Panc1 (cell line): ENCODE data around the gene TMEM88. TPM values are rescaled to one million over a fixed set of nuclear protein-coding genes. Genes with fewer than 3 reads are reported as not detected.

Source experiments
- ATAC-seq: fragments of 200-7000 bp; cut with Tn5 transposase; 2 replicates; pipeline ENCODE4 v1.9.1; 2020; ENCODE audit warnings: mild to moderate bottlenecking, moderate library complexity
- BruUV-seq: library from RNA; stranded (reverse); fragments of 400-500 nt; replicated peaks from 2 replicates; lab custom pipeline; 2021; lab: Mats Ljungman, UMichigan
- CTCF ChIA-PET: fragments of 300-600 bp; sonication (Branson Sonifier 250); formaldehyde crosslinking; loops from one replicate; lab custom pipeline; 2022; ENCODE audit warnings: antibody characterized with exemption; lab: Charles Lee
- POLR2A ChIA-PET: fragments of 300-600 bp; sonication (Branson Sonifier 250); formaldehyde crosslinking; loops from one replicate; lab custom pipeline; 2022; ENCODE audit warnings: antibody characterized with exemption; lab: Charles Lee
- DNase-seq: peaks from one replicate; pipeline ENCODE4 v3.0.0-alpha.2; 2010; ENCODE audit warnings: low read depth, low spot score
- H3K27ac ChIP-seq: 2 replicates; pipeline ENCODE4 v1.5.1; 2011; ENCODE audit warnings: mild to moderate bottlenecking, low read length, inconsistent platforms
- H3K27me3 ChIP-seq: fragments of 200-500 bp; sonication (Bioruptor generic); 2 replicates; pipeline ENCODE4 v1.6.0; 2014; ENCODE audit warnings: low read length, inconsistent platforms; ENCODE audit not compliant: control insufficient read depth, insufficient read depth
- H3K36me3 ChIP-seq: fragments of 200-500 bp; sonication (Bioruptor generic); 2 replicates; pipeline ENCODE4 v1.5.1; 2014; ENCODE audit warnings: inconsistent platforms, mild to moderate bottlenecking, low read length, moderate library complexity; ENCODE audit not compliant: control insufficient read depth, insufficient read depth
- H3K4me1 ChIP-seq: 2 replicates; pipeline ENCODE4 v1.5.1; 2011; ENCODE audit warnings: inconsistent platforms, mild to moderate bottlenecking, low read length, moderate library complexity; ENCODE audit not compliant: control insufficient read depth, insufficient read depth
- H3K4me3 ChIP-seq, 2 experiments: 2 replicates each; pipeline ENCODE4 v1.5.1; 2011 to 2012; ENCODE audit warnings: low read depth in 2 of 2, low read length in 2 of 2, mild to moderate bottlenecking in 2 of 2, inconsistent platforms in 1 of 2, moderate library complexity in 1 of 2
- H3K9me3 ChIP-seq: fragments of 200-500 bp; sonication (Bioruptor generic); 2 replicates; pipeline ENCODE4 v1.5.1; 2014; ENCODE audit warnings: low read depth, mild to moderate bottlenecking, inconsistent platforms, low read length, moderate library complexity; ENCODE audit not compliant: control insufficient read depth, insufficient read depth
- CTCF ChIP-seq: fragments of 450-650 bp; IDR thresholded peaks from 2 replicates; pipeline ENCODE4 v1.5.1; 2017; ENCODE audit warnings: mild to moderate bottlenecking
- POLR2AphosphoS5 ChIP-seq: IDR thresholded peaks from 2 replicates; pipeline ENCODE4 v1.6.1; 2012; ENCODE audit warnings: mild to moderate bottlenecking, low read depth, low read length, moderate library complexity
- REST ChIP-seq, 2 experiments: IDR thresholded peaks; 2 replicates each; pipeline ENCODE4 v1.6.1; 2011 to 2012; ENCODE audit warnings: low read depth in 2 of 2, control low read depth in 1 of 2, low read length in 1 of 2, mild to moderate bottlenecking in 1 of 2, moderate library complexity in 1 of 2; ENCODE audit not compliant: insufficient read depth in 1 of 2
- SIN3A ChIP-seq: IDR thresholded peaks from 2 replicates; pipeline ENCODE4 v1.6.1; 2012; ENCODE audit warnings: low read depth, mild to moderate bottlenecking, low read length, moderate library complexity, borderline replicate concordance; ENCODE audit not compliant: insufficient read depth
- TCF7L2 ChIP-seq: IDR thresholded peaks from 2 replicates; pipeline ENCODE4 v1.6.1; 2011; ENCODE audit warnings: mild to moderate bottlenecking, low read depth, low read length, inconsistent platforms
- in situ Hi-C: cut with HindIII; loops from 2 replicates; pipeline ENCODE4 v1.10.0; 2016; ENCODE audit warnings: low sequenced_read_pairs, low pct_unique_long_range_greater_than_20kb
- intact Hi-C: fragments of 100-400 bp; cut with micrococcal nuclease; formaldehyde crosslinking; loops from one replicate; pipeline ENCODE4 v1.10.0; 2022; ENCODE audit not compliant: unreplicated experiment
- total RNA-seq: library from RNA; stranded (reverse); gene quantifications from one replicate; pipeline ENCODE4 v1.2.1, GENCODE V29; 2021; ENCODE audit not compliant: unreplicated experiment

The TMEM88 gene
- total RNA-seq, 1 experiment from 2014 or later, result 1.6 TPM

GRCh38 chr17:7857713-7858521 is 3.1 kb downstream of the TMEM88 start, which contains the start of gene CYB5D1:
TSS of gene CYB5D1 (plus strand) at chr17:7858003. CDS start at chr17:7858135, 132 bp downstream.
- in situ Hi-C loops, result no loop called here
- H3K27ac ChIP-seq, result peak within 1 kb of the TSS; percentile 97
- H3K4me1 ChIP-seq, result peaks cover 9% of the 10 kb centered on the region; the same call in 1 of the 2 replicates
- TF ChIP-seq POLR2AphosphoS5 (peak; percentile 48; the same call in 1 of the 2 replicates), TCF7L2 (no peak), SIN3A (peak; percentile 71; the same call in 1 of the 2 replicates), REST (IDR thresholded peaks at IDR 0.05; ENCODE audit: insufficient read depth in 1 of 2, low read depth in 2 of 2, low read length in 1 of 2) (no peak)
- peak within 1 kb of the TSS; percentile 74 to 79 for H3K4me3 ChIP-seq
- H3K9me3 ChIP-seq, result no peaks in the 10 kb centered on the region
- peak; percentile 98 for DNase-seq
- no peaks in the 10 kb centered on the region for H3K27me3 ChIP-seq
- intact Hi-C loops, result loop anchor here (10.0 kb wide), 1 partner anchor 113 kb away; no protein-coding TSS in a partner anchor
- peak; percentile 69 for ATAC-seq
- ChIA-PET CTCF (interaction anchor here (0.6 to 1.0 kb wide), 2 partner anchors 23 to 230 kb away, joined by 4 to 6 read pairs; no protein-coding TSS in a partner anchor), POLR2A (interaction anchor here (0.6 to 0.8 kb wide), 3 partner anchors 12 to 169 kb away, joined by 3 to 7 read pairs (median 4); partner anchors contain the start of gene KDM6B)
- no TSS peak for BruUV-seq
- peaks cover 5% of the 10 kb centered on the region for H3K36me3 ChIP-seq

- ATAC-seq, result peak; percentile 19; the same call in 1 of the 2 replicates
- in situ Hi-C loops, result no loop called here
- TF ChIP-seq REST (IDR thresholded peaks at IDR 0.05; ENCODE audit: insufficient read depth in 1 of 2, low read depth in 2 of 2, low read length in 1 of 2) (no peak), CTCF (peak; percentile 36)
- POLR2A ChIA-PET, result no interaction called here
- CTCF ChIA-PET, result no interaction called here
- H3K27me3 ChIP-seq, result no peaks in the 10 kb centered on the region
- peaks cover 5% of the 10 kb centered on the region for H3K36me3 ChIP-seq
- TSS peak; percentile 59 for BruUV-seq
- no peaks in the 10 kb centered on the region for H3K9me3 ChIP-seq
- H3K27ac ChIP-seq, result peak overlapping the region; percentile 97
- intact Hi-C loops, result loop anchor here (10.0 kb wide), 1 partner anchor 114 kb away; no protein-coding TSS in a partner anchor
- peaks cover 10% of the 10 kb centered on the region; the same call in 1 of the 2 replicates for H3K4me1 ChIP-seq
- peak overlapping the region; percentile 74 to 79 for H3K4me3 ChIP-seq
- no peak for DNase-seq
These were observed 3.6 kb downstream of the TMEM88 start for GRCh38 chr17:7858522-7858810.
